IMR-90 (cell line): ENCODE measurements around the gene FARS2. TPM values are rescaled to one million over a fixed set of nuclear protein-coding genes. Genes with fewer than 3 reads are reported as not detected.

Source experiments
- ATAC-seq: fragments of 200-7000 bp; cut with Tn5 transposase; 2 replicates; pipeline ENCODE4 v1.9.1; 2020; ENCODE audit warnings: low read depth, mild to moderate bottlenecking, moderate library complexity
- BruUV-seq: library from RNA; stranded (reverse); fragments of 400-500 nt; replicated peaks from 2 replicates; lab custom pipeline; 2021; lab: Mats Ljungman, UMichigan
- CTCF ChIA-PET: fragments of 300-600 bp; formaldehyde crosslinking; extraction: SDS; loops from one replicate; lab custom pipeline; 2021; ENCODE audit warnings: antibody characterized with exemption; lab: Yijun Ruan, JAX
- POLR2A ChIA-PET: fragments of 300-600 bp; sonication (Branson Sonifier 250); formaldehyde crosslinking; loops from one replicate; lab custom pipeline; 2022; ENCODE audit warnings: antibody characterized with exemption; ENCODE audit not compliant: unreplicated experiment; lab: Charles Lee
- DNase-seq: peaks from one replicate; pipeline ENCODE4 v3.0.0; 2013
- H2AFZ ChIP-seq: replicated peaks from 2 replicates; pipeline ENCODE3; 2013; ENCODE audit warnings: low read length, mild to moderate bottlenecking; ENCODE audit not compliant: poor library complexity
- H2AK5ac ChIP-seq: 2 replicates; pipeline ENCODE4 v1.6.1; 2013; ENCODE audit warnings: low read depth, low read length, inconsistent platforms
- H2AK9ac ChIP-seq: replicated peaks from 2 replicates; pipeline ENCODE3; 2013; ENCODE audit warnings: mild to moderate bottlenecking, low read depth, low read length, moderate library complexity; ENCODE audit not compliant: poor library complexity
- H2BK120ac ChIP-seq: 2 replicates; pipeline ENCODE4 v1.6.1; 2013; ENCODE audit warnings: low read depth, low read length, inconsistent platforms
- H2BK15ac ChIP-seq: 3 replicates; pipeline ENCODE4 v1.6.1; 2013; ENCODE audit warnings: low read depth, low read length, inconsistent platforms
- H2BK20ac ChIP-seq: 2 replicates; pipeline ENCODE4 v1.6.1; 2013; ENCODE audit warnings: low read depth, mild to moderate bottlenecking, inconsistent platforms, low read length, moderate library complexity
- H2BK5ac ChIP-seq: 2 replicates; pipeline ENCODE4 v1.6.1; 2013; ENCODE audit warnings: mild to moderate bottlenecking, low read depth, low read length, inconsistent platforms; ENCODE audit not compliant: poor library complexity, severe bottlenecking
- H3K14ac ChIP-seq: replicated peaks from 2 replicates; pipeline ENCODE4 v1.6.1; 2013; ENCODE audit warnings: low read depth, low read length, inconsistent platforms
- H3K18ac ChIP-seq: 2 replicates; pipeline ENCODE4 v1.6.1; 2013; ENCODE audit warnings: low read depth, low read length, control low read depth
- H3K23ac ChIP-seq: 2 replicates; pipeline ENCODE4 v1.6.1; 2013; ENCODE audit warnings: low read depth, low read length, inconsistent platforms
- H3K27ac ChIP-seq: 2 replicates; pipeline ENCODE4 v1.5.1; 2013; ENCODE audit warnings: mild to moderate bottlenecking, control low read depth, low read length; ENCODE audit not compliant: insufficient read depth
- H3K27me3 ChIP-seq: 2 replicates; pipeline ENCODE4 v1.6.1; 2013; ENCODE audit warnings: low read length; ENCODE audit not compliant: control insufficient read depth, insufficient read depth
- H3K36me3 ChIP-seq: 2 replicates; pipeline ENCODE4 v1.6.1; 2013; ENCODE audit warnings: low read length, mixed read lengths; ENCODE audit not compliant: control insufficient read depth, insufficient read depth
- H3K4ac ChIP-seq: 2 replicates; pipeline ENCODE4 v1.6.1; 2013; ENCODE audit warnings: low read depth, low read length, inconsistent platforms
- H3K4me1 ChIP-seq: 2 replicates; pipeline ENCODE4 v1.6.1; 2013; ENCODE audit warnings: low read length, mixed read lengths; ENCODE audit not compliant: control insufficient read depth, insufficient read depth
- H3K4me2 ChIP-seq: 2 replicates; pipeline ENCODE4 v1.6.1; 2013; ENCODE audit warnings: low read depth, mild to moderate bottlenecking, control low read depth, low read length, moderate library complexity
- H3K4me3 ChIP-seq: 2 replicates; pipeline ENCODE4 v1.5.1; 2013; ENCODE audit warnings: low read depth, mild to moderate bottlenecking, control low read depth, low read length, moderate library complexity; ENCODE audit not compliant: insufficient read depth
- H3K56ac ChIP-seq: 2 replicates; pipeline ENCODE4 v1.6.1; 2013; ENCODE audit warnings: low read length, inconsistent platforms; ENCODE audit not compliant: insufficient read depth; ENCODE audit errors: extremely low read depth
- H3K79me1 ChIP-seq, 2 experiments: 2 replicates each; pipeline ENCODE4 v1.6.1; 2013; ENCODE audit warnings: low read length in 2 of 2, inconsistent platforms in 1 of 2, low read depth in 1 of 2
- H3K9ac ChIP-seq: 2 replicates; pipeline ENCODE4 v1.6.1; 2013; ENCODE audit warnings: low read depth, low read length, control low read depth
- H3K9me1 ChIP-seq: 2 replicates; pipeline ENCODE4 v1.6.1; 2013; ENCODE audit warnings: low read length, inconsistent platforms; ENCODE audit not compliant: insufficient read depth
- H3K9me3 ChIP-seq: 2 replicates; pipeline ENCODE4 v1.6.1; 2013; ENCODE audit warnings: low read length; ENCODE audit not compliant: control insufficient read depth, insufficient read depth
- H4K20me1 ChIP-seq: 2 replicates; pipeline ENCODE4 v1.6.1; 2013; ENCODE audit warnings: low read length, inconsistent platforms; ENCODE audit not compliant: insufficient read depth
- H4K5ac ChIP-seq: 2 replicates; pipeline ENCODE4 v1.6.1; 2013; ENCODE audit warnings: mild to moderate bottlenecking, low read depth, low read length, control low read depth
- H4K8ac ChIP-seq, 2 experiments: 2 replicates each; pipeline ENCODE4 v1.6.1; 2013; ENCODE audit warnings: low read depth in 2 of 2, low read length in 2 of 2, control low read depth in 1 of 2, inconsistent platforms in 1 of 2
- H4K91ac ChIP-seq: 2 replicates; pipeline ENCODE4 v1.6.1; 2013; ENCODE audit warnings: low read depth, low read length, inconsistent platforms; ENCODE audit not compliant: insufficient read depth
- BHLHE40 ChIP-seq: fragments of 150-350 bp; IDR thresholded peaks from 2 replicates; pipeline ENCODE4 v1.6.1; 2016; ENCODE audit warnings: mild to moderate bottlenecking, low read depth, low read length
- CEBPB ChIP-seq: IDR thresholded peaks from 2 replicates; pipeline ENCODE4 v1.6.1; 2012; ENCODE audit warnings: low read depth, low read length, improper control_type of control experiment
- CHD1 ChIP-seq: IDR thresholded peaks from 2 replicates; pipeline ENCODE4 v1.6.1; 2012; ENCODE audit warnings: low read depth, low read length, improper control_type of control experiment
- CTCF ChIP-seq: conservative IDR thresholded peaks from 2 replicates; pipeline ENCODE4 v1.5.1; 2012; ENCODE audit warnings: mild to moderate bottlenecking, low read depth, low read length, improper control_type of control experiment
- FOS ChIP-seq: fragments of 150-350 bp; IDR thresholded peaks from 2 replicates; pipeline ENCODE4 v1.6.1; 2016; ENCODE audit warnings: low read depth, low read length
- MAFK ChIP-seq: IDR thresholded peaks from 2 replicates; pipeline ENCODE4 v1.6.1; 2012; ENCODE audit warnings: low read depth, low read length, improper control_type of control experiment
- MAZ ChIP-seq: IDR thresholded peaks from 2 replicates; pipeline ENCODE4 v1.6.1; 2012; ENCODE audit warnings: low read depth, mild to moderate bottlenecking, low read length, improper control_type of control experiment, moderate library complexity, borderline replicate concordance
- MXI1 ChIP-seq: IDR thresholded peaks from 2 replicates; pipeline ENCODE4 v1.6.1; 2012; ENCODE audit warnings: low read depth, mild to moderate bottlenecking, low read length, moderate library complexity, borderline replicate concordance
- NFE2L2 ChIP-seq: fragments of 150-350 bp; IDR thresholded peaks from 2 replicates; pipeline ENCODE4 v1.6.1; 2016; ENCODE audit warnings: low read depth, mild to moderate bottlenecking, low read length
- POLR2A ChIP-seq: IDR thresholded peaks from 2 replicates; pipeline ENCODE4 v1.6.1; 2012; ENCODE audit warnings: mild to moderate bottlenecking, low read depth, low read length
- RAD21 ChIP-seq: IDR thresholded peaks from 2 replicates; pipeline ENCODE4 v1.6.1; 2012; ENCODE audit warnings: low read length, improper control_type of control experiment
- RCOR1 ChIP-seq: IDR thresholded peaks from 2 replicates; pipeline ENCODE4 v1.6.1; 2012; ENCODE audit warnings: mild to moderate bottlenecking, low read length, improper control_type of control experiment; ENCODE audit not compliant: insufficient replicate concordance
- RFX5 ChIP-seq: IDR thresholded peaks from 2 replicates; pipeline ENCODE4 v1.8.0; 2012; ENCODE audit warnings: low read depth, mild to moderate bottlenecking, low read length, moderate library complexity
- SMC3 ChIP-seq: fragments of 150-350 bp; IDR thresholded peaks from 2 replicates; pipeline ENCODE4 v1.6.1; 2016; ENCODE audit warnings: low read depth, mild to moderate bottlenecking, antibody characterized with exemption, low read length, moderate library complexity
- WGBS, 2 experiments: methylation state at CpG; one replicate each; pipeline versions ENCODE4 v1.1.5 to v1.1.7; 2013; ENCODE audit warnings: missing lambda C conversion rate in 2 of 2; ENCODE audit not compliant: insufficient read length in 1 of 2; ENCODE audit errors: extremely low coverage in 2 of 2; 5-methylcytosine and 5-hydroxymethylcytosine counted together
- dilution Hi-C: fragments of 300-500 bp; cut with HindIII; formaldehyde crosslinking; loops from one replicate; pipeline ENCODE4 v1.14.3; 2018; ENCODE audit warnings: low sequenced_read_pairs; ENCODE audit not compliant: unreplicated experiment
- in situ Hi-C: fragments of 300-500 bp; cut with MboI; formaldehyde crosslinking; loops from 3 replicates; pipeline ENCODE4 v1.14.3; 2019; ENCODE audit warnings: low sequenced_read_pairs, inconsistent platforms, mixed read lengths
- intact Hi-C: fragments of 100-400 bp; cut with micrococcal nuclease; formaldehyde crosslinking; loops from 2 replicates; pipeline ENCODE4 v1.10.0; 2022
- polyA plus RNA-seq, 3 experiments: library from polyadenylated mRNA; depleted of rRNA; stranded (reverse); fragments of >200 nt; gene quantifications; 2 replicates each; pipeline ENCODE4 v1.2.3, GENCODE V29; 2012; ENCODE audit warnings: low replicate concordance in 1 of 3
- total RNA-seq: library from RNA; depleted of rRNA; stranded (reverse); fragments of >200 nt; gene quantifications from 2 replicates; pipeline ENCODE4 v1.2.3, GENCODE V29; 2012
- TF ChIP-seq, protein P1 (sequence below): fragments of 150-350 bp; IDR thresholded peaks from 2 replicates; pipeline ENCODE4 v1.6.1; 2016; ENCODE audit warnings: low read depth, mild to moderate bottlenecking, low read length, moderate library complexity, borderline replicate concordance
- TF ChIP-seq, protein P2 (sequence below): fragments of 150-350 bp; IDR thresholded peaks from 2 replicates; pipeline ENCODE4 v1.6.1; 2017; ENCODE audit warnings: mild to moderate bottlenecking, antibody characterized with exemption, low read length, low read depth

The FARS2 gene
- total and polyA plus RNA-seq, 2 of the 4 experiments (the other 2 are of a cell fraction): 12.1 to 28.9 TPM

DNA sequence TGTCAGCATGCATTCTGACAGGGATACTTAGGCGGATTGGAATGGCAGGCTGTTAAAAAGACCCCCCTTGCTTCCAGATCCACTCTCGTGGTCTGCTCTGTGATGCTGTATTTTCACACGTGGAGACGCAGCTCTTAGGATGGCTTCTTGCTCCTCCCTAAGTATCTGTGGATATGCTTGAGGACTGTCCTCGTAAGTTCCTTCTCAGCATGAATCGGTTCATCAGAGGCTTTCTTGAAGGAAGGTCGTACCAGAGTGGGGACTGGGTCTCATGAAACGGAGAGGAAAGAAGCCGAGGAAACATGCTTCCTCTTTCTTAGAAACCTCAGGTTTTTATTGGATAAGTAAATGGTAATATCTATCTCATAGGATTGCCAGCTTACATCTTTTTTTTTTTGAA is 220.4 kb downstream of the FARS2 start:
- no peak overlapping the region for H3K4ac ChIP-seq
- H3K56ac ChIP-seq: no peak overlapping the region
- no peak overlapping the region for H3K14ac ChIP-seq
- no CpG with 5 or more reads among the region's 9 CpGs for WGBS, 2 experiments
- no peak overlapping the region for H4K5ac ChIP-seq
- in situ Hi-C loops (no loop called here), dilution Hi-C loops (no loop called here), intact Hi-C loops (no loop called here)
- no peak overlapping the region for H3K4me2 ChIP-seq
- H3K27ac ChIP-seq: no peak overlapping the region
- H3K9me1 ChIP-seq: no peaks in the 10 kb centered on the region; the same call in 1 of the 2 replicates
- no peak overlapping the region for H2BK120ac ChIP-seq
- H3K4me1 ChIP-seq: no peaks in the 10 kb centered on the region
- H3K4me3 ChIP-seq: no peak overlapping the region
- no peaks in the 10 kb centered on the region for H3K79me1 ChIP-seq
- BruUV-seq: no TSS peak
- DNase-seq (no peak), ATAC-seq (no peak)
- no peaks in the 10 kb centered on the region for H4K20me1 ChIP-seq
- no peak overlapping the region for H2AFZ ChIP-seq
- no peak overlapping the region for H2BK20ac ChIP-seq
- H2BK15ac ChIP-seq: no peak overlapping the region
- no peak overlapping the region for H3K23ac ChIP-seq
- no peaks in the 10 kb centered on the region for H3K27me3 ChIP-seq
- no peaks in the 10 kb centered on the region for H3K9me3 ChIP-seq
- H3K9ac ChIP-seq: no peak overlapping the region
- POLR2A ChIA-PET: no interaction called here
- no peak overlapping the region for H4K8ac ChIP-seq
- H4K91ac ChIP-seq: no peak overlapping the region
- H2AK5ac ChIP-seq: no peak overlapping the region
- no peak overlapping the region for H2BK5ac ChIP-seq
- H3K18ac ChIP-seq: no peak overlapping the region
- H2AK9ac ChIP-seq: no peak overlapping the region
- TF ChIP-seq, protein P1, sequence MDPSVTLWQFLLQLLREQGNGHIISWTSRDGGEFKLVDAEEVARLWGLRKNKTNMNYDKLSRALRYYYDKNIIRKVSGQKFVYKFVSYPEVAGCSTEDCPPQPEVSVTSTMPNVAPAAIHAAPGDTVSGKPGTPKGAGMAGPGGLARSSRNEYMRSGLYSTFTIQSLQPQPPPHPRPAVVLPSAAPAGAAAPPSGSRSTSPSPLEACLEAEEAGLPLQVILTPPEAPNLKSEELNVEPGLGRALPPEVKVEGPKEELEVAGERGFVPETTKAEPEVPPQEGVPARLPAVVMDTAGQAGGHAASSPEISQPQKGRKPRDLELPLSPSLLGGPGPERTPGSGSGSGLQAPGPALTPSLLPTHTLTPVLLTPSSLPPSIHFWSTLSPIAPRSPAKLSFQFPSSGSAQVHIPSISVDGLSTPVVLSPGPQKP: no peak
- TF ChIP-seq RAD21: no peak
- no peak for TF ChIP-seq SMC3
- no peak for TF ChIP-seq NFE2L2
- TF ChIP-seq RFX5: no peak
- TF ChIP-seq MAFK: no peak
- TF ChIP-seq CEBPB: no peak
- TF ChIP-seq CHD1: no peak
- TF ChIP-seq FOS: no peak
- TF ChIP-seq, protein P2, sequence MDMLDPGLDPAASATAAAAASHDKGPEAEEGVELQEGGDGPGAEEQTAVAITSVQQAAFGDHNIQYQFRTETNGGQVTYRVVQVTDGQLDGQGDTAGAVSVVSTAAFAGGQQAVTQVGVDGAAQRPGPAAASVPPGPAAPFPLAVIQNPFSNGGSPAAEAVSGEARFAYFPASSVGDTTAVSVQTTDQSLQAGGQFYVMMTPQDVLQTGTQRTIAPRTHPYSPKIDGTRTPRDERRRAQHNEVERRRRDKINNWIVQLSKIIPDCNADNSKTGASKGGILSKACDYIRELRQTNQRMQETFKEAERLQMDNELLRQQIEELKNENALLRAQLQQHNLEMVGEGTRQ: no peak
- TF ChIP-seq POLR2A: no peak
- TF ChIP-seq RCOR1: no peak
- no peak for TF ChIP-seq MAZ
- TF ChIP-seq CTCF: no peak
- TF ChIP-seq BHLHE40: no peak
- no peak for TF ChIP-seq MXI1
- H3K36me3 ChIP-seq: no peaks in the 10 kb centered on the region
- CTCF ChIA-PET: interaction anchor here (0.8 to 1.3 kb wide), 2 partner anchors 10 to 11 kb away, joined by 4 to 8 read pairs; no protein-coding TSS in a partner anchor
